ENCODE data around the gene VAC14.

GRCh38 chr16:70788668-70789594 is 12.0 kb downstream of the VAC14 start:
- TF ChIP-seq CTCF (IDR thresholded peaks at IDR 0.05): no peak
- TF ChIP-seq POLR2AphosphoS5 (IDR thresholded peaks at IDR 0.05): no peak
